Occipital lobe (tissue), 2 donors: ENCODE data around the gene FAM50B. TPM values are rescaled to one million over a fixed set of nuclear protein-coding genes. Genes with fewer than 3 reads are reported as not detected.

Source experiments
- DNase-seq: peaks from one replicate; lab custom pipeline; 2025; lab: John Stamatoyannopoulos, UW
- total RNA-seq: library from RNA; depleted of rRNA; stranded (reverse); fragments of >200 nt; gene quantifications from one replicate; pipeline ENCODE4 v1.2.3, GENCODE V29; 2014

Gene FAM50B
- total RNA-seq, 1 donor from 2014 or later = 20.6 TPM

GRCh38 chr6:3893487-3893886 is 44.3 kb downstream of the FAM50B start:
- no peak for DNase-seq

- DNase-seq = no peak
Measured at GRCh38 chr6:3893917-3894316, 44.7 kb downstream of the FAM50B start.

GRCh38 chr6:3894590-3895311 is 45.6 kb downstream of the FAM50B start:
- DNase-seq = no peak

- DNase-seq = no peak
Measured at GRCh38 chr6:3895312-3895653, 46.1 kb downstream of the FAM50B start.

GRCh38 chr6:3895805-3896204 is 46.6 kb downstream of the FAM50B start:
- DNase-seq = no peak

- DNase-seq = no peak
Measured at GRCh38 chr6:3898265-3898994, 49.3 kb downstream of the FAM50B start.

- no peak for DNase-seq
Measured at GRCh38 chr6:3899061-3899460, 49.9 kb downstream of the FAM50B start.

- no peak for DNase-seq
Measured at GRCh38 chr6:3899970-3900439, 50.8 kb downstream of the FAM50B start.

Other genes starting within 250 kb of the FAM50B start
- 11.1 TPM for gene PXDC1, start 97.7 kb upstream of the FAM50B start, total RNA-seq
- not detected for gene FAM217A, start 229.8 kb downstream of the FAM50B start, total RNA-seq